Jurkat, Clone E6-1 (cell line): ENCODE results near the gene PRAMEF33. TPM values are rescaled to one million over a fixed set of nuclear protein-coding genes. Genes with fewer than 3 reads are reported as not detected.
"Not testable (repeated sequence)": the region's sequence is repeated elsewhere in the genome, so short reads cannot be mapped to it uniquely, and the experiment has no call there.

Experiments used
- DNase-seq: peaks from one replicate; pipeline ENCODE4 v3.0.0-alpha.2; 2011; ENCODE audit warnings: low read depth, low spot score
- H3K4me3 ChIP-seq: 2 replicates; pipeline ENCODE4 v1.5.1; 2011; ENCODE audit warnings: mild to moderate bottlenecking, low read length, control low read depth, moderate library complexity
- polyA plus RNA-seq: library from polyadenylated mRNA; unstranded; fragments of >200 nt; gene quantifications from one replicate; pipeline ENCODE4 v1.2.1, GENCODE V29; 2012; ENCODE audit warnings: missing spikeins; ENCODE audit not compliant: insufficient read length, insufficient read depth

The PRAMEF33 gene
- not detected for polyA plus RNA-seq

- DNase-seq, H3K4me3 ChIP-seq: not testable (repeated sequence)
Measured at GRCh38 chr1:13303239-13303638, at the start of gene PRAMEF33. Gene PRAMEF33, plus strand, starts transcription at chr1:13303539. Its CDS starts 2,416 bp downstream, at chr1:13305955.

DNA sequence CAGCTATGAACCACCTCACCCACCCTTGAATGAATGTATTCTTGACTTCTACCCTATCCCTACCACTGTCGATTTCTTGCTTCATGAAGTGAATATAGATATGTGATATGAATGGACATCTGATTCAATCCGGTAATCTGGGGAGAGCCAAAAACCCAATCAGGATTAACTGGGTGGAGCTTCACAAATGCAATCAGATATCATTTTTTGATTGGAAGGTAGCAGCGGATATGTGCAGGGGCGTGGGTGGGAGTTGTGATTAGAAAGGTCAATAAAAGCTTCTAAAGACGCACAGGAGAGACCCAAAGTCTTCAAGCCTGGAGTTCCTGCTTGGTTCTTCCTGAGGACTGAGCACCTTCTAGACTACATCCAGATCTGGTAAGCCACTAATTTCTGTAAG lies 49.4 kb upstream of the PRAMEF33 start, which contains the start of gene PRAMEF5:
TSS of gene PRAMEF5 (plus strand) at position 301 of the 400 bp plus-strand sequence. CDS start 5,071 bp downstream, outside the sequence.
- not testable (repeated sequence) for H3K4me3 ChIP-seq, DNase-seq

DNA sequence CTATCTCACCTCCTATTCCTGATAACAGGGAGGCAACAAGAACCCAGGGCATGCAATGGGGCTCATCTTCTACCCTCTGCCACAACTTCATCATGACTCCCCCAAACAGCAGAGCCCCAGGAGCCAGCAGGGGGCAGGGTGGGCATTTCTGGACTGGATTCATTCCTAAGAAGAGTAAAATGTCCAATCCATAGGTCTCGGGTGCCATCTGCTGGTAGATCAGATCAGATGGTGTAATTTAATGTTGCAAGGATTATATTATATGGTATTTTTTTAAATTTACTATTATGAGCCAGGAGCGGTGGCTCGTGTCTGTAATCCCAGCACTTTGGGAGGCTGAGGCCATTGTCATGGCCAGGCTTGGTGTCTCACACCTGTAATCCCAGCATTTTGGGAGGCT lies 38.2 kb upstream of the PRAMEF33 start:
- not testable (repeated sequence) for H3K4me3 ChIP-seq, DNase-seq

- DNase-seq, H3K4me3 ChIP-seq: not testable (repeated sequence)
Measured at GRCh38 chr1:13277016-13277415, 26.3 kb upstream of the PRAMEF33 start.

GRCh38 chr1:13279617-13280016 lies 23.7 kb upstream of the PRAMEF33 start:
- not testable (repeated sequence) for H3K4me3 ChIP-seq, DNase-seq

GRCh38 chr1:13285037-13285436 lies 18.3 kb upstream of the PRAMEF33 start, which contains the start of gene PRAMEF8:
Gene PRAMEF8, minus strand, starts transcription at chr1:13285137. Its CDS starts 1,046 bp downstream, at chr1:13284091.
- not testable (repeated sequence) for DNase-seq, H3K4me3 ChIP-seq

- H3K4me3 ChIP-seq, DNase-seq: not testable (repeated sequence)
Measured at GRCh38 chr1:13289030-13289429, 14.3 kb upstream of the PRAMEF33 start.

- not testable (repeated sequence) for DNase-seq, H3K4me3 ChIP-seq
Measured at GRCh38 chr1:13297216-13297931, 6.0 kb upstream of the PRAMEF33 start.

- not testable (repeated sequence) for H3K4me3 ChIP-seq, DNase-seq
Measured at GRCh38 chr1:13298699-13299098, 4.6 kb upstream of the PRAMEF33 start.

- H3K4me3 ChIP-seq, DNase-seq: not testable (repeated sequence)
Measured at GRCh38 chr1:13302197-13302596, 1.1 kb upstream of the PRAMEF33 start.

DNA sequence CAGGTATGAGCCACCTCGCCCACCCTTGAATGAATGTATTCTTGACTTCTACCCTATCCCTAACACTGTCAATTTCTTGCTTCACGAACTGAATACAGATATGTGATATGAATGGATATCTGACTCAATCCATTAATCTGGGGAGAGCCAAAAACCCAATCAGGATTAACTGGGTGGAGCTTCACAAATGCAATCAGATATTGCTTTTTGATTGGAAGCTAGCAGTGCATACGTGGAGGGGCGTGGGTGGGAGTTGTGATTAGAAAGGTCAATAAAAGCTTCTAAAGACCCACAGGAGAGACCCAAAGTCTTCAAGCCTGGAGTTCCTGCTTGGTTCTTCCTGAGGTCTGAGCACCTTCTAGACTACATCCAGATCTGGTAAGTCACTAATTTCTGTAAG lies 11.9 kb downstream of the PRAMEF33 start, which contains the start of gene PRAMEF15:
TSS of gene PRAMEF15 (plus strand) at position 301 of the 400 bp plus-strand sequence. CDS start 2,827 bp downstream, outside the sequence.
- DNase-seq, H3K4me3 ChIP-seq: not testable (repeated sequence)

GRCh38 chr1:13342496-13342895 lies 39.2 kb downstream of the PRAMEF33 start:
- DNase-seq, H3K4me3 ChIP-seq: not testable (repeated sequence)

DNA sequence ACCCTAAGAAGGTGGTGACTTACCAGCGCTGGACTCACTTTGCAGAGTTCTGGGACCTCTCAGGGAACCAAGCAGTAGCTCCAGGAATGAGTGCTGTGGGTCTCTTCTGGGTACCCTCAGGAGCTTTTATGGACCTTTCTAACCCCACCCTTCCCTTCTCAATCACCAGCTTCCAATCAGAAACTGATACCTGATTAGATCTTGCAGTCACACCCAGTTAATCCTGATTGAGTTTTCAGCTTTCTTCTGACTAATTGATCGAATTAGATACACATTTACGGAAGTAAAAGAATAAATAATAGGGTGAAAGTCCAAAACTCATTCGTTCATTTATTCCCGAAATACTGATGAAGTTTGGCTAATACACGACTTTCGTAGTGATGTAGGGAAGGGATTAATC lies 43.7 kb downstream of the PRAMEF33 start, which contains the start of gene PRAMEF14:
TSS of gene PRAMEF14 (minus strand) at position 101 of the 400 bp plus-strand sequence. CDS start 1,820 bp downstream, outside the sequence.
- H3K4me3 ChIP-seq, DNase-seq: not testable (repeated sequence)

- DNase-seq, H3K4me3 ChIP-seq: not testable (repeated sequence)
Measured at GRCh38 chr1:13353476-13353875, 50.1 kb downstream of the PRAMEF33 start.

- H3K4me3 ChIP-seq, result not testable (repeated sequence)
Measured at GRCh38 chr1:13354475-13354874, 51.1 kb downstream of the PRAMEF33 start.

DNA sequence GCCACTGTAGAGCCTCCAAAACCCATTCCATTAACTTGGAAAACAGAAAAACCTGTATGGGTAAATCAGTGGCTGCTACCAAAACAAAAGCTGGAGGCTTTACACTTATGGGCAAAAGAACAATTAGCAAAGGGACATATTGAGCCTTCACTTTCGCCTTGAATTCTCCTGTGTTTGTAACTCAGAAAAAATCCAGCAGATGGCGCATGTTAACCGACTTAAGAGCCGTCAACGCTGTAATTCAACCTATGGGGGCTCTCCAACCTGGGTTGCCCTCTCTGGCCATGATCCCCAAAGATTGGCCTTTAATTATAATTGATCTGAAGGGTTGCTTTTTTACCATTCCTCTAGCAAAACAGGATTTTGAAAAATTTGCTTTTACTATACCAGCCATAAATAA lies 53.4 kb downstream of the PRAMEF33 start:
- DNase-seq, result peak; percentile 70
- not testable (repeated sequence) for H3K4me3 ChIP-seq

More at GRCh38 chr1:13354475-13354874, 51.1 kb downstream of the PRAMEF33 start:
- not testable (repeated sequence) for DNase-seq
